H1 (cell line): ENCODE results near the gene DDX18. TPM values are rescaled to one million over a fixed set of nuclear protein-coding genes. Genes with fewer than 3 reads are reported as not detected.

Experiments used
- CTCF ChIA-PET: fragments of 300-600 bp; sonication (Branson Sonifier 250); formaldehyde crosslinking; loops from one replicate; lab custom pipeline; 2021; ENCODE audit not compliant: partially characterized antibody; lab: Charles Lee
- POLR2A ChIA-PET: fragments of 300-600 bp; sonication (Branson Sonifier 250); formaldehyde crosslinking; loops from one replicate; lab custom pipeline; 2021; ENCODE audit warnings: inconsistent platforms; ENCODE audit not compliant: partially characterized antibody; lab: Charles Lee
- DNase-seq, 2 experiments: peaks; one replicate each; pipeline versions ENCODE4 v3.0.0 to v3.0.0-alpha.2; 2010 to 2022; ENCODE audit warnings: low spot score in 2 of 2, low read depth in 1 of 2, mixed read lengths in 1 of 2
- FAIRE-seq: peaks from 2 replicates; lab custom pipeline; 2011; peaks lifted over from hg19 to GRCh38; lab: Jason Lieb, UNC
- H2AFZ ChIP-seq: 2 replicates; pipeline ENCODE4 v1.8.1; 2012; ENCODE audit warnings: low read length, inconsistent platforms
- H2AK5ac ChIP-seq: 2 replicates; pipeline ENCODE4 v1.6.1; 2013; ENCODE audit warnings: low read depth, low read length
- H2BK120ac ChIP-seq: replicated peaks from 2 replicates; pipeline ENCODE3; 2013; ENCODE audit warnings: low read depth, low read length, inconsistent platforms
- H2BK12ac ChIP-seq: 2 replicates; pipeline ENCODE4 v1.6.1; 2013; ENCODE audit warnings: low read depth, low read length
- H2BK15ac ChIP-seq: 2 replicates; pipeline ENCODE4 v1.6.1; 2013; ENCODE audit warnings: low read length
- H2BK20ac ChIP-seq: 2 replicates; pipeline ENCODE4 v1.6.1; 2013; ENCODE audit warnings: low read length
- H2BK5ac ChIP-seq: 2 replicates; pipeline ENCODE4 v1.6.1; 2013; ENCODE audit warnings: low read depth, low read length
- H3K14ac ChIP-seq: 2 replicates; pipeline ENCODE4 v1.6.1; 2013; ENCODE audit warnings: inconsistent platforms; ENCODE audit not compliant: insufficient read length
- H3K18ac ChIP-seq: 2 replicates; pipeline ENCODE4 v1.6.1; 2013; ENCODE audit warnings: low read length; ENCODE audit errors: extremely low read depth
- H3K23ac ChIP-seq: 2 replicates; pipeline ENCODE4 v1.6.1; 2013; ENCODE audit warnings: inconsistent platforms; ENCODE audit not compliant: insufficient read length
- H3K23me2 ChIP-seq: 2 replicates; pipeline ENCODE4 v1.6.1; 2013; ENCODE audit warnings: low read depth, low read length
- H3K27ac ChIP-seq: 2 replicates; pipeline ENCODE4 v1.6.1; 2011; ENCODE audit warnings: low read depth, low read length, inconsistent platforms
- H3K27me3 ChIP-seq, 4 experiments: replicated peaks in 1 of 4; 1 replicate in 1 of 4; 2 replicates in 3 of 4; pipeline versions ENCODE4 v1.6.1 to v1.8.1; 2011 to 2013; ENCODE audit warnings: low read length in 3 of 4, mild to moderate bottlenecking in 3 of 4, inconsistent platforms in 2 of 4, mixed read lengths in 2 of 4, moderate library complexity in 1 of 4; ENCODE audit not compliant: control insufficient read depth in 3 of 4, insufficient read depth in 3 of 4; ENCODE audit errors: extremely low read depth in 1 of 4
- H3K36me3 ChIP-seq, 4 experiments: 2 replicates each; pipeline versions ENCODE4 v1.6.1 to v1.8.1; 2011 to 2013; ENCODE audit warnings: mild to moderate bottlenecking in 4 of 4, low read length in 3 of 4, moderate library complexity in 2 of 4, control low read depth in 1 of 4, inconsistent platforms in 1 of 4; ENCODE audit not compliant: insufficient read depth in 4 of 4, control insufficient read depth in 2 of 4
- H3K4ac ChIP-seq: replicated peaks from 2 replicates; pipeline ENCODE3; 2013; ENCODE audit warnings: low read length, low read depth, mixed read lengths, inconsistent platforms; ENCODE audit not compliant: insufficient read length
- H3K4me1 ChIP-seq, 4 experiments: replicated peaks in 1 of 4; 1 replicate in 1 of 4; 2 replicates in 3 of 4; pipeline versions ENCODE4 v1.6.1 to v1.8.1; 2011 to 2013; ENCODE audit warnings: low read length in 3 of 4, inconsistent platforms in 2 of 4, mixed read lengths in 1 of 4; ENCODE audit not compliant: insufficient read depth in 4 of 4, control insufficient read depth in 3 of 4
- H3K4me2 ChIP-seq, 2 experiments: 2 replicates each; pipeline versions ENCODE4 v1.6.1 to v1.8.1; 2011 to 2013; ENCODE audit warnings: low read depth in 2 of 2, low read length in 2 of 2, control low read depth in 1 of 2, inconsistent platforms in 1 of 2, mild to moderate bottlenecking in 1 of 2; ENCODE audit not compliant: insufficient read depth in 1 of 2
- H3K4me3 ChIP-seq, 4 experiments: fragments of 200-600, 300-600 bp in 1 of 4; sonication (generic), shearing (Covaris generic), sonication (Bioruptor Twin) in 1 of 4; 2 replicates each; pipeline versions ENCODE4 v1.5.1 to v1.8.1; 2011 to 2016; ENCODE audit warnings: low read length in 4 of 4, low read depth in 3 of 4, control low read depth in 2 of 4, inconsistent platforms in 2 of 4, mild to moderate bottlenecking in 2 of 4, mixed read lengths in 1 of 4, moderate library complexity in 1 of 4; ENCODE audit not compliant: insufficient read depth in 2 of 4; ENCODE audit errors: extremely low read depth in 1 of 4
- H3K56ac ChIP-seq: replicated peaks from 2 replicates; pipeline ENCODE3; 2013; ENCODE audit warnings: low read depth, mild to moderate bottlenecking, mixed read lengths, low read length, inconsistent platforms; ENCODE audit not compliant: insufficient read length
- H3K79me1 ChIP-seq: 2 replicates; pipeline ENCODE4 v1.6.1; 2013; ENCODE audit warnings: low read depth, low read length, control low read depth
- H3K79me2 ChIP-seq, 2 experiments: 2 replicates each; pipeline versions ENCODE4 v1.6.1 to v1.8.1; 2012 to 2013; ENCODE audit warnings: low read length in 2 of 2, mild to moderate bottlenecking in 2 of 2, inconsistent platforms in 1 of 2; ENCODE audit not compliant: insufficient read depth in 2 of 2, control insufficient read depth in 1 of 2
- H3K9ac ChIP-seq, 4 experiments: replicated peaks in 1 of 4; 1 replicate in 1 of 4; 2 replicates in 3 of 4; pipeline versions ENCODE4 v1.6.1 to v1.8.1; 2011 to 2013; ENCODE audit warnings: low read depth in 3 of 4, low read length in 3 of 4, control low read depth in 2 of 4, mild to moderate bottlenecking in 2 of 4, moderate library complexity in 2 of 4, inconsistent platforms in 1 of 4; ENCODE audit errors: extremely low read depth in 1 of 4
- H3K9me3 ChIP-seq, 2 experiments: 2 replicates each; pipeline versions ENCODE4 v1.6.1 to v1.8.1; 2012 to 2013; ENCODE audit warnings: mild to moderate bottlenecking in 2 of 2, moderate library complexity in 2 of 2, control low read depth in 1 of 2, inconsistent platforms in 1 of 2, low read depth in 1 of 2, low read length in 1 of 2, mixed read lengths in 1 of 2; ENCODE audit not compliant: insufficient read depth in 2 of 2
- H4K20me1 ChIP-seq, 2 experiments: replicated peaks in 1 of 2; 2 replicates each; pipeline versions ENCODE3 to v1.8.1; 2011 to 2013; ENCODE audit warnings: inconsistent platforms in 2 of 2, low read length in 2 of 2, mild to moderate bottlenecking in 1 of 2; ENCODE audit not compliant: insufficient read depth in 2 of 2, control insufficient read depth in 1 of 2
- H4K5ac ChIP-seq: 2 replicates; pipeline ENCODE4 v1.6.1; 2013; ENCODE audit warnings: low read length, low read depth, mixed read lengths, inconsistent platforms; ENCODE audit not compliant: insufficient read length
- H4K8ac ChIP-seq: 2 replicates; pipeline ENCODE4 v1.8.0; 2013; ENCODE audit warnings: mild to moderate bottlenecking, moderate library complexity, low read length, inconsistent platforms; ENCODE audit not compliant: insufficient read depth; ENCODE audit errors: extremely low read depth
- H4K91ac ChIP-seq: replicated peaks from 2 replicates; pipeline ENCODE3; 2013; ENCODE audit warnings: low read length, mixed read lengths, inconsistent platforms; ENCODE audit not compliant: insufficient read length
- BACH1 ChIP-seq: IDR thresholded peaks from 2 replicates; pipeline ENCODE4 v1.6.1; 2012; ENCODE audit warnings: low read length, improper control_type of control experiment
- CTBP2 ChIP-seq: IDR thresholded peaks from 2 replicates; pipeline ENCODE4 v1.7.0; 2011; ENCODE audit warnings: borderline replicate concordance, mild to moderate bottlenecking, moderate library complexity, mixed read lengths, low read length; ENCODE audit not compliant: insufficient read depth, insufficient read length
- JUND ChIP-seq: IDR thresholded peaks from 2 replicates; pipeline ENCODE4 v1.6.1; 2011; ENCODE audit warnings: mild to moderate bottlenecking, improper control_type of control experiment, low read length
- SAP30 ChIP-seq: fragments of 300-600 bp; sonication (generic); IDR thresholded peaks from 2 replicates; pipeline ENCODE4 v1.7.1; 2012; ENCODE audit warnings: low read length, moderate library complexity, mild to moderate bottlenecking, inconsistent platforms; ENCODE audit not compliant: insufficient read depth, insufficient replicate concordance
- SIX5 ChIP-seq: IDR thresholded peaks from 2 replicates; pipeline ENCODE4 v1.6.1; 2011; ENCODE audit warnings: mild to moderate bottlenecking, low read depth, low read length
- TAF1 ChIP-seq: IDR thresholded peaks from 2 replicates; pipeline ENCODE4 v1.6.1; 2011; ENCODE audit warnings: mild to moderate bottlenecking, low read depth, low read length
- TAF7 ChIP-seq: optimal IDR thresholded peaks from 2 replicates; pipeline ENCODE3; 2011; ENCODE audit warnings: low read depth, mild to moderate bottlenecking, inconsistent platforms, low read length, moderate library complexity, borderline replicate concordance
- TBP ChIP-seq: IDR thresholded peaks from 2 replicates; pipeline ENCODE4 v1.6.1; 2011; ENCODE audit warnings: low read depth, low read length, improper control_type of control experiment
- TCF12 ChIP-seq: IDR thresholded peaks from 2 replicates; pipeline ENCODE4 v1.6.1; 2011; ENCODE audit warnings: low read depth, mild to moderate bottlenecking, low read length
- TEAD4 ChIP-seq: IDR thresholded peaks from 2 replicates; pipeline ENCODE4 v1.6.1; 2012; ENCODE audit warnings: low read depth, low read length, inconsistent platforms, mixed read lengths
- YY1 ChIP-seq: IDR thresholded peaks from 2 replicates; pipeline ENCODE4 v1.6.1; 2011; ENCODE audit warnings: low read depth, mild to moderate bottlenecking, low read length
- WGBS, 2 experiments: shearing (Covaris generic) in 1 of 2; methylation state at CpG; one replicate each; pipeline versions ENCODE4 v1.1.6 to v1.1.7; 2013 to 2015; ENCODE audit warnings: low lambda C conversion rate in 2 of 2, mixed read lengths in 2 of 2, inconsistent platforms in 1 of 2, low coverage in 1 of 2, missing lambda C conversion rate in 1 of 2; ENCODE audit not compliant: insufficient replicate concordance in 2 of 2, insufficient coverage in 1 of 2, insufficient read length in 1 of 2; ENCODE audit errors: extremely low coverage in 1 of 2, missing lambda C conversion rate in 1 of 2; 5-methylcytosine and 5-hydroxymethylcytosine counted together
- polyA plus RNA-seq, 7 experiments: library from polyadenylated mRNA; depleted of rRNA in 3 of 7; stranded (reverse) in 5 of 7; unstranded in 2 of 7; fragments of >200 nt in 5 of 7; fragments of 200-250 nt in 2 of 7; gene quantifications; 1 replicate in 5 of 7; 2 replicates in 1 of 7; 4 replicates in 1 of 7; pipeline versions ENCODE4 v1.2.1 to v1.2.3, GENCODE V29; 2011 to 2013; ENCODE audit warnings: missing spikeins in 2 of 7, mixed read lengths in 2 of 7
- total RNA-seq: library from RNA; stranded (reverse); fragmentation: NEBNext Ultra II Directional; extraction: Animal tissue kit (Norgen Biotek cat#: 25700); gene quantifications from 2 replicates; pipeline ENCODE4 v1.2.1, GENCODE V29; 2021
- TF ChIP-seq, protein P1 (sequence below): IDR thresholded peaks from 2 replicates; pipeline ENCODE4 v1.6.1; 2011; ENCODE audit warnings: low read length, improper control_type of control experiment
- TF ChIP-seq, protein P2 (sequence below): IDR thresholded peaks from 2 replicates; pipeline ENCODE4 v1.6.1; 2012; ENCODE audit warnings: inconsistent platforms

DDX18 gene
- total and polyA plus RNA-seq, 2 of the 8 experiments (the other 6 are each of a cell fraction or from before 2014, with no cell fraction given), result 31.3 to 119 TPM

DNA sequence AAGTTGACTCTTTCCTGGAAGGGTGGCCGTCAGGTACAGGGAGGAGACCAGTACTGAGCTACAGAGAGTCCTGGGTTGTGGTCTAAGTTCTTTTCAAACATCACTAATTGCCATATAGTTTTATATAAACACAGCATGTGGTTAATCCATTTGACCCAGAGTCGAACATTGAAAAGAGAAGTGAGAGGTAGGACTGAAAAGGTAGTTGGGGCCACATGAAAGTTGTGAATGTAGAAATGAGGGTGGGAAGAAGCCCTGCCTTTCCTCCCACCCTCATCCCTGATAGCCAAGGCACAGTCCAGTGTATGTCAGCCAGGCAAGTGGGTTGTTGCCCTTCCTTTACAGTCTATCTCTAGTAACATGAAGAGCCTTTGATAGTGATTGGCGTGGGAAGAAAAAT is 4.4 kb downstream of the DDX18 start:
- Histone ChIP-seq H4K5ac (no peak overlapping the region), H3K36me3 (peaks cover 26 to 63% (median 50%) of the 10 kb centered on the region in 4 experiments), H2AFZ (no peak overlapping the region), H3K27ac (no peak overlapping the region), H4K91ac (no peak overlapping the region), H3K79me1 (no peaks in the 10 kb centered on the region), H2BK15ac (no peak overlapping the region), H4K20me1 (peaks cover 0 to 2% of the 10 kb centered on the region in 2 experiments), H3K79me2 (peaks cover 11 to 28% of the 10 kb centered on the region in 2 experiments), H3K23ac (no peak overlapping the region), H3K4me2 (no peak overlapping the region), H2BK20ac (no peak overlapping the region), H3K56ac (no peak overlapping the region), H3K4me3 (no peak overlapping the region), H2BK120ac (no peak overlapping the region), H2BK12ac (no peak overlapping the region), H2AK5ac (no peak overlapping the region), H3K23me2 (no peaks in the 10 kb centered on the region; the same call in none of the 2 replicates), H3K9me3 (no peaks in the 10 kb centered on the region), H3K27me3 (no peaks in the 10 kb centered on the region), H2BK5ac (no peak overlapping the region), H3K18ac (no peak overlapping the region), H3K14ac (no peak overlapping the region), H3K9ac (no peak overlapping the region), H4K8ac (no peak overlapping the region), H3K4ac (no peak overlapping the region), H3K4me1 (peaks cover 0 to 3% (median 0%) of the 10 kb centered on the region in 4 experiments; a peak in 1 of 7 replicates)
- 89% methylated on average over 3 of the region's 3 CpGs; no CpG with 5 or more reads in 1 of the 2 experiments for WGBS, 2 experiments
- DNase-seq (no peak), FAIRE-seq (no peak)
- ChIA-PET POLR2A (interaction anchor here (1.6 kb wide), 1 partner anchor 15 kb away, joined by 4 read pairs; no protein-coding TSS in a partner anchor), CTCF (interaction anchor here (1.3 to 1.4 kb wide), 2 partner anchors 12 to 99 kb away, joined by 3 to 4 read pairs; no protein-coding TSS in a partner anchor)
- no peak for TF ChIP-seq SAP30
- TF ChIP-seq, protein P1, sequence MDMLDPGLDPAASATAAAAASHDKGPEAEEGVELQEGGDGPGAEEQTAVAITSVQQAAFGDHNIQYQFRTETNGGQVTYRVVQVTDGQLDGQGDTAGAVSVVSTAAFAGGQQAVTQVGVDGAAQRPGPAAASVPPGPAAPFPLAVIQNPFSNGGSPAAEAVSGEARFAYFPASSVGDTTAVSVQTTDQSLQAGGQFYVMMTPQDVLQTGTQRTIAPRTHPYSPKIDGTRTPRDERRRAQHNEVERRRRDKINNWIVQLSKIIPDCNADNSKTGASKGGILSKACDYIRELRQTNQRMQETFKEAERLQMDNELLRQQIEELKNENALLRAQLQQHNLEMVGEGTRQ, result no peak
- TF ChIP-seq, protein P2, sequence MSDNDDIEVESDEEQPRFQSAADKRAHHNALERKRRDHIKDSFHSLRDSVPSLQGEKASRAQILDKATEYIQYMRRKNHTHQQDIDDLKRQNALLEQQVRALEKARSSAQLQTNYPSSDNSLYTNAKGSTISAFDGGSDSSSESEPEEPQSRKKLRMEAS, result no peak
- no peak for TF ChIP-seq BACH1
- no peak for TF ChIP-seq TEAD4
- no peak for TF ChIP-seq TBP
- no peak for TF ChIP-seq CTBP2
- TF ChIP-seq YY1, result no peak
- TF ChIP-seq JUND, result no peak
- no peak for TF ChIP-seq SIX5
- no peak for TF ChIP-seq TCF12
- no peak for TF ChIP-seq TAF1
- no peak for TF ChIP-seq TAF7
